T-helper 17 cell (primary cell): Measurements from ENCODE around the gene AATF. TPM values are rescaled to one million over a fixed set of nuclear protein-coding genes. Genes with fewer than 3 reads are reported as not detected.
"Not testable (repeated sequence)": the region's sequence is repeated elsewhere in the genome, so short reads cannot be mapped to it uniquely, and the experiment has no call there.

Experiments
- ATAC-seq: fragments of 150-1000 bp; cut with Tn5 transposase; 2 replicates; pipeline ENCODE4 v1.10.0; 2021; ENCODE audit warnings: mild to moderate bottlenecking, moderate library complexity
- DNase-seq, 3 donors: peaks; one replicate each; pipeline versions ENCODE4 v3.0.0 to v3.0.0-alpha.2; 2020 to 2021
- H3K9me3 ChIP-seq: one replicate; pipeline ENCODE4 v1.7.0; 2013; ENCODE audit warnings: low read length, mild to moderate bottlenecking; ENCODE audit not compliant: control insufficient read depth, poor library complexity, severe bottlenecking
- H3K27ac Mint-ChIP-seq: one replicate; pipeline ENCODE4 v1.8.0; 2022; ENCODE audit warnings: mild to moderate bottlenecking, moderate library complexity, mixed read lengths
- H3K27me3 Mint-ChIP-seq: one replicate; pipeline ENCODE4 v1.8.0; 2022; ENCODE audit warnings: mixed read lengths
- H3K36me3 Mint-ChIP-seq: one replicate; pipeline ENCODE4 v1.8.0; 2022; ENCODE audit warnings: low read depth, mixed read lengths
- H3K4me1 Mint-ChIP-seq: one replicate; pipeline ENCODE4 v1.8.0; 2022; ENCODE audit warnings: mild to moderate bottlenecking, mixed read lengths
- H3K4me3 Mint-ChIP-seq: one replicate; pipeline ENCODE4 v1.8.0; 2022; ENCODE audit warnings: mild to moderate bottlenecking, moderate library complexity, mixed read lengths
- total RNA-seq, 4 donors: library from RNA in 2 of 4; stranded (reverse) in 2 of 4; gene quantifications; one replicate each; pipeline ENCODE4 v1.2.3 and lab custom pipeline; 2022 to 2026

The AATF gene
- total RNA-seq, 2 donors from 2014 or later = 47.8 to 56.3 TPM

DNA sequence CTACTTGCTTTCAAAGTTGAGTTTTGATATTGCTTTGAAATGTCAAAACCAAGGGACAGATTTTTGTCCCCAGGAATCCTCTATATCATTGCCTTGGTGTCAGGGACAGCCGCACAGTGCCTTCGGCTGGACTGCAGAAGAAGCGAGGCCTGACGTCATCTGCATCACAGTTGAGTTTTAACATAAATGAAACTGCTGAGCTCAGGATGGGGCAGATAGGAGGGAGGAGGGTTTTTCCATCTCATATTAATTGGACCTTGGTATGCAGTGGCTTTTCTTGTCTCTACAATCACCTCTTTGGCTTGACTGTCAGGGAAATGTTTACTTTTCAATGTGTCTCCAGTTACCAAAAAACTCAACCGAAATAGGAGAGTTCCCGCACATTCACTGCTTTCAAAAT lies 111.3 kb downstream of the AATF start:
- no peaks in the 10 kb centered on the region for H3K9me3 ChIP-seq
- ATAC-seq (no peak), DNase-seq (no peak)
- H3K27ac Mint-ChIP-seq = no peak overlapping the region
- H3K36me3 Mint-ChIP-seq = peaks cover 2% of the 10 kb centered on the region
- no peaks in the 10 kb centered on the region for H3K27me3 Mint-ChIP-seq
- peaks cover 2% of the 10 kb centered on the region for H3K4me1 Mint-ChIP-seq
- H3K4me3 Mint-ChIP-seq = no peak overlapping the region

DNA sequence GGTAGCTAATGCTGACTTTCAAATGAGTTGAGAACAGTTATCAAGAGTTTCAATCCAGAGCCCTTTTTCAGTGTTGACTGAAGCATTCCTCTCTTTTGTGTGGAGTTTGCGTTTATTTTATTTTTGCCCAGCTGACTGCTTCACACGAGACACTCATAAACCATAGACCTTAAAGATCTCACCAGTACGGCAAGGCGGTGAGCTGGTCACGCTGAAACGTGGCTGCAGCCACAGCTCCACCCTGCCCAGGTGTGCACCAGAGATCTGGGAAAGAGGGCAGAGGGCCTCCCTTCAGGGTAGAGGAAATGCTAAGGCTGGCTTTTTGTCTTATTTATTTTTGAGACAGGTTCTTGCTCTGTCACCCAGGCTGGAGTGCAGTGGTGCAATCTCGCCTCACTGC lies 112.2 kb downstream of the AATF start:
- Mint-ChIP-seq H3K27ac (no peak overlapping the region), H3K36me3 (peaks cover 2% of the 10 kb centered on the region), H3K4me1 (peaks cover 2% of the 10 kb centered on the region), H3K27me3 (no peaks in the 10 kb centered on the region), H3K4me3 (no peak overlapping the region)
- no peaks in the 10 kb centered on the region for H3K9me3 ChIP-seq
- ATAC-seq = no peak
- no peak for DNase-seq

DNA sequence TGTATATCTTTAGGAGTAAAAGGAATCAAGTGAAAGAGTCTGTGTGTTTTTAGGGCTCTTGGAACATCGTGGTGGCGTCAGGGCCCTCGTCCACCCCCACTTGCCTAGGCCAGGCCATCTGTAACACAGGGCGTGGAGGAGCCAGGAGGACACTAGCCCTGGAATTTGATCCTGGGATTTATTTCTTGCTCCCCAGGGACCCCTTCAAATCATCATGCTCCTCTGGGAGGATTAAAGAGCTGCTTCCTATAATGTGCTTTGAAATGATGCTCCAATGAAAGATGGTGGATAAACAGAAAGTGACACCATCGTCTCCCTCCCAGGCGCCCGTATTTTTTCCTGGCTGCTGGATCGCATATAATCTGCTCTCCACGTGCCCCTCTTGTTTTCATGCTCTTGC lies 113.3 kb downstream of the AATF start:
- no peaks in the 10 kb centered on the region for H3K9me3 ChIP-seq
- Mint-ChIP-seq H3K4me3 (no peak overlapping the region), H3K4me1 (peaks cover 2% of the 10 kb centered on the region), H3K36me3 (peaks cover 2% of the 10 kb centered on the region), H3K27ac (no peak overlapping the region), H3K27me3 (peaks cover 1% of the 10 kb centered on the region)
- ATAC-seq (no peak), DNase-seq (no peak)

DNA sequence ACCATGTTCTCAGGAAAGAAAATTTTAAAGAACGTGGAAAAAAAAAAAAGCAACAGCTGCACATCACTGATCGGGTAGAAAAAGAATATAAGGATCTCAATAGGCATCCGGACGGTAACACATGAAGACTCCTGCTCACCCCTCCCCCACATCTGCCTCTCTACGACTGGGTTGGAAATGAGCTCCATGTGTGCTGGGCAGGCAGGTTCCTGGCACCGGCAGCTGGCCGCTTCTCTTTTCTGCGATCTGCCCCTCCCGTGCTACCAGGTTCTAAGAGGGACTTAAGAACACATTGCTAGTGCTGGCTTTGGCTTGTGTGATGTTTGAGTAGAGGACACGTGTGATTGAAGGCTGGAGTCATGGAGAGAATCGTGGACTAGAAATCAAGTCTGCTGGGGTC lies 115.5 kb downstream of the AATF start:
- no peak for DNase-seq
- no peaks in the 10 kb centered on the region for H3K9me3 ChIP-seq
- H3K36me3 Mint-ChIP-seq = no peaks in the 10 kb centered on the region
- no peak overlapping the region for H3K27ac Mint-ChIP-seq
- H3K27me3 Mint-ChIP-seq = peaks cover 15% of the 10 kb centered on the region
- H3K4me1 Mint-ChIP-seq = peaks cover 4% of the 10 kb centered on the region
- no peak for ATAC-seq
- no peak overlapping the region for H3K4me3 Mint-ChIP-seq

DNA sequence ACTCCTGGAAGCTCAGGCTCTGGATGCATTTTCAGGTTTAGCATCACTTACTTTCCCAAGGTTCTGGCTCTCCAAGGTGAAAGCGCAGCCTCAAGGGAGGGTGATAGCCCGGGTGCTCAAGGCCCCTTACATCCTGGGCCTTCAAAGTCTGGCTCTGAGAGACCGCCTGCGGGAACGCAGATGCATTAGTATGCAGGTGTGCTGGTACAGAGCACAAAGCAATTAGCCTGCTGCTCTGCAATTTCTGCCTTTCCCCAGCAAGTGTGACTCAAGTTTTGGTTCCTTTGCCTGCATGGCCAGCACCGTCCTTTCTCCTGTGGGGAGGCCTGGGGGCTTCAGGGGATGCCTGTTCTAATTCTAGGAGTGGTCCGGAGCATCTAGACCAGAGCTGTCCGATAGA lies 116.2 kb downstream of the AATF start:
- ATAC-seq (no peak), DNase-seq (no peak)
- H3K27me3 Mint-ChIP-seq = peaks cover 15% of the 10 kb centered on the region
- H3K4me3 Mint-ChIP-seq = no peak overlapping the region
- H3K9me3 ChIP-seq = no peaks in the 10 kb centered on the region
- peaks cover 4% of the 10 kb centered on the region for H3K4me1 Mint-ChIP-seq
- H3K27ac Mint-ChIP-seq = no peak overlapping the region
- no peaks in the 10 kb centered on the region for H3K36me3 Mint-ChIP-seq

DNA sequence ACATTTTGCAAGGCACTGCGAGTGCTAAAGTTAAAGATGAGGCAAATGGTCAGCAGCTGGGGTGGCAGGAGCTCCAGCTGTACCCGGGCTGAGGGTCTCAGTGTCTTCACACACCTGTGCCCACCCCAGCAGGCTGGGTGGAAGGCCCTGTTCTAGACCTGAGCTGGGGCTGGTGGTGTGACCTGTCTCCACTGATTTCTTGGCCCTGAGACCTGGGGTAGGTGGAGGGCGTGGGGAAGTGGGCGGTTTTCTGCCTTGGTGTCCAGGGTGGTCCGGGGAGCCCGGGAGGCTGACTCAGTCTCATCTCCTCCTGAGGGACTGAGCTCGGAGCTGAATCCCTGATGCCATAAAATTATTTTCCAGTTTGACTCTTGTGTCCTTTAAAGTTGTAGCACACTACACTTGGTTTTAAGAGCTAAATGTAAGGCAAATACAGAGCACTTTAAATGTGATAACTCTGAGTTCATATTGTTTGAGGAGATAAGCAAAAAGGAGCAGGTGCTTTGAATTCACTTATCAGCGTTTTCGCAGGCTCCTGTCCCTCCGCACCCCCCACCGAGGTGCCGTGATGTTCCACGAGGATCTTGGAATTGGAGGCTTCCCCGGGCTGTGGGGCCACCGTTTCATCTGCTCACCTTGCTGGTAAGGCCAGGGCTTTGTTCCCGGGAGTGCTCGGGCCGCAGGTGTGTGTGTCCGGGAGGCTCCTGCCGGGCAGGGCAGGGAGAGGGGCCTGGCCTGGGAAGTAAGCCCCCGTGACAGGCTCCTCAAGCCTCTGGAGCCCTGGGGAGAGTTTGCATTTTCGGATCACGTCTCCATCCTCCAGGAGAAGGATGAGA lies 117.0 kb downstream of the AATF start:
- Mint-ChIP-seq H3K4me1 (peaks cover 4% of the 10 kb centered on the region), H3K27me3 (peaks cover 15% of the 10 kb centered on the region)
- no peak for DNase-seq

DNA sequence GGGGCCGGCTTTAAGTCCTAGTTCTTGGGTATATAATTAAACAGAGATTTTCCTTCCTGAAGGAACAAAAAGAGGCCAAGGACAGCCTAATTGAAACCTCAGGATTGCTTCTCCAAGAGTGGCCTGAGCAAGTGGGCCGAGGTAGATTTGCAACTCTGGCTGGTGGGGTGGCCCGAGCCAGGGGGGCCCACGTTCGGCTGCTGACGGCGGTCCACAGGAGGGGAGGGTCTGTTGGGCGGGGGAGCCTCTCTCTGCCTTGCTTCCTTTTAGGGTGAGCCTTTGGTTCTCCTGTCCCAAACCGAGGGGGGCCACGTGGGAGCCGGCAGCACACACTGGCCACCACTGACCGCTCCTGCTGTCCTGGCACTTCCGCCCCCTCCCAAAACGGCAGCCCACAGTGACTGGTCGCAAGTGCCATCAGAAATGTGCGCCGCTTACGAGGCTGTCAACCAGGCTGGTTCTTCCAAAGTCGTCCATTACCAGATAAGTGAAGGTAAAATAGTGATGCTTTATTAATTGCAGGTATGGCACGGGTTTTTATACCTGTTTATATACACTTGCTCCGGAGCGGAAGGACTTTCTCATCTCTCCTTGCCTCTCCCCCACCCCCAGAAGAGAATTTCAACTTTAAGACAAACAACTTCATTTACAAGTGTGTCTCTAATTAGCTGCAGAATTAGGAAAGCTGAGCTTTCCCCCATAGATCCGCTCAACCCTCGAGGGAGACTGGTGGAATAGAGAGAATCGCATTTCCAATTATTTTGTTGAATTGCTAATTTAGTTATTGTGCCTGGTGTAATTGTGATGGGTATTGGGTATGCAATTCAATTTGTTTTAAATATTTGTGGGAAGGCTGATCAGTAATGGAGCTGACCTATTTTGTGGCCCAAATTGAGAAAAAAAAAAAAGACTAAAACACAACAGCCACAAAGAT lies 117.8 kb downstream of the AATF start:
- ATAC-seq = no peak
- H3K27ac Mint-ChIP-seq = no peak overlapping the region
- peaks cover 4% of the 10 kb centered on the region for H3K4me1 Mint-ChIP-seq
- no peak overlapping the region for H3K4me3 Mint-ChIP-seq
- H3K36me3 Mint-ChIP-seq = no peaks in the 10 kb centered on the region
- no peaks in the 10 kb centered on the region for H3K9me3 ChIP-seq
- H3K27me3 Mint-ChIP-seq = peaks cover 15% of the 10 kb centered on the region
- no peak for DNase-seq

More for the DNA sequence above, 117.0 kb downstream of the AATF start:
- no peak for ATAC-seq
- Mint-ChIP-seq H3K4me3 (no peak overlapping the region), H3K27ac (no peak overlapping the region), H3K36me3 (no peaks in the 10 kb centered on the region)
- H3K9me3 ChIP-seq = no peaks in the 10 kb centered on the region

DNA sequence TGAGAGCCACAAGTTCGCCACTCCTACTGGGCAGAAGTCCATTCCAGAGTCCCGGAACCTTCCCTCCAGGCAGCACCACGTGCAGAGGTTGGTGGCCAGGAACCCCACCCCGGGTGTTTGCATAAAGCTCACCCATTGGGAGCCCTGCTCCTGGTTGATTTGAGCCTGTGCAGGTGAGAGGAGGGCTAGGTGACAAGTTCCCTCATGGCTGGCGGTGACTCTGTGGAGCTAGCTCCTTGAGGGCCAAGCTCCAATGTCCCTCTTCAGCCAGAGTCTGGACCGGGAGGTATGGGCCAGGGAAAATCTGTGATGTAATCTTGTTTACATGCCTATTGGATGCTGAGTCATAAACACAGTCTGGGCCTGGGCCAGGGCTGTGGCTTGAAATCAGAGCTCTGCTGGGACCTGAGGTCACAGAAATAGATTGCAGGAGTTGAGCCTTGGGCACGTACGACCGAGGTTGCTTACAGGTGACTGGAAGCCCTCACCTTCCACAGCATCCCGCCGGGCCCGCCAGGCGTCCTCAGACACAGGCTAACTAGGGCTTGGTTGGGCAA lies 118.9 kb downstream of the AATF start:
- H3K9me3 ChIP-seq = no peaks in the 10 kb centered on the region
- DNase-seq (no peak), ATAC-seq (no peak)
- Mint-ChIP-seq H3K27me3 (peaks cover 15% of the 10 kb centered on the region), H3K4me1 (peaks cover 4% of the 10 kb centered on the region), H3K4me3 (no peak overlapping the region), H3K36me3 (no peaks in the 10 kb centered on the region), H3K27ac (no peak overlapping the region)

DNA sequence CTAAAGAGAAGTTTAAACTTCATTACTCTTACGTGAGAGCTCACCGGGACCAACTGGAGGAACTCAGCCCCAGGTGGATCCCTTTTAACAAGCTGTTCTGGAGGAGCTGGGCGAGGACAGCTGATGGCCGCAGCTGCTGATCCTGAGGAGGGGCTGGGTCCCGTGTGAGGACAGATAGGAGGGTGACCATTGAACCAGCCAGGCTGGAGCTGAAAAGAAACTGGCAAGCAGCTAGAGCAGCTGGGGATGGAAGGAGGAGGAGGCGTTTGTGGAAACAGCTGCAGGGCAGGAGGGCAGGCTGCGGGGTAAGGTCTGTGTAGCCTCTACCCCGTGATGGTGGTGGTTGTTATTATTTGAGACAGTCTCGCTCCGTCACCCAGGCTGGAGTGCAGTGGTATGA lies 119.5 kb downstream of the AATF start:
- no peak overlapping the region for H3K4me3 Mint-ChIP-seq
- no peak for DNase-seq
- H3K4me1 Mint-ChIP-seq = peaks cover 4% of the 10 kb centered on the region
- no peak overlapping the region for H3K27ac Mint-ChIP-seq
- H3K9me3 ChIP-seq = no peaks in the 10 kb centered on the region
- no peaks in the 10 kb centered on the region for H3K36me3 Mint-ChIP-seq
- ATAC-seq = no peak
- H3K27me3 Mint-ChIP-seq = peaks cover 15% of the 10 kb centered on the region

DNA sequence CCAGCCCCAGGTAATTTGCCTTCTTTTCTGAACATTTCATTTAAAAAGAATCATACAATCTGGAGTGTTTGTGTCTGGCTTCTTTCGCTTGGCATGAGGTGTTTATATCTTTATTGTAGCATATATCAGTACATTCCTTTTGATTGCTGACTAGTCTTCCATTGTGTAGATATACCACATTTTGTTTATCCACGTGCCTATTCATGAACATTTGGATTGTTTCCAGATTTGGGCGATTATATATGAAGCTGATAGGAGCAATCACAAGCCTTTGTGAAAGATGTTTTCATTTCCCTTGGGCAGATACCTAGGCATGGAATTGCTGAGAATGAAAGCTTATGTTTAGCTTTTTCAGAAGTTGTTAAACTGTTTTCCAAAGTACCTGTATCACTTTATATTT lies 120.3 kb downstream of the AATF start:
- ATAC-seq = no peak
- H3K4me1 Mint-ChIP-seq = peaks cover 4% of the 10 kb centered on the region
- H3K27ac Mint-ChIP-seq = no peak overlapping the region
- peaks cover 15% of the 10 kb centered on the region for H3K27me3 Mint-ChIP-seq
- H3K9me3 ChIP-seq = no peaks in the 10 kb centered on the region
- DNase-seq = no peak
- H3K36me3 Mint-ChIP-seq = no peaks in the 10 kb centered on the region
- no peak overlapping the region for H3K4me3 Mint-ChIP-seq

DNA sequence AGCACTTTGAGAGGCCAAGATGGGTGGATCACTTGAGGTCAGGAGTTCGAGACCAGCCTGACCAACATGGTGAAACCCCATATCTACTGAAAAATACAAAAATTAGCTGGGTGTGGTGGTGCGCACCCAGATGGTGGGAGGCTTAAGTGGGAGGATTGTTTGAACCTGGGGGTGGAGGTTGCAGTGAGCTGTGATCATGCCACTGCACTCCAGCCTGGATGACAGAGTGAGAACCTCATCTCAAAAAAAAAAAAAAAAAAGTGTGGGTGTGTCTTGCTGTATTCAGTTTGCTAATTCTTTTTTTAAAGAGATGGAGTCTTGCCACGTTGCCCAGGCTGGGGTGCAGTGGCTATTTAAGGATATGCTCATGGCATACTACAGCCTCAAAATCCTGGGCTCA lies 124.7 kb downstream of the AATF start:
- ATAC-seq, H3K27ac Mint-ChIP-seq, H3K4me3 Mint-ChIP-seq, DNase-seq, H3K36me3 Mint-ChIP-seq, H3K9me3 ChIP-seq, H3K27me3 Mint-ChIP-seq, H3K4me1 Mint-ChIP-seq: not testable (repeated sequence)

DNA sequence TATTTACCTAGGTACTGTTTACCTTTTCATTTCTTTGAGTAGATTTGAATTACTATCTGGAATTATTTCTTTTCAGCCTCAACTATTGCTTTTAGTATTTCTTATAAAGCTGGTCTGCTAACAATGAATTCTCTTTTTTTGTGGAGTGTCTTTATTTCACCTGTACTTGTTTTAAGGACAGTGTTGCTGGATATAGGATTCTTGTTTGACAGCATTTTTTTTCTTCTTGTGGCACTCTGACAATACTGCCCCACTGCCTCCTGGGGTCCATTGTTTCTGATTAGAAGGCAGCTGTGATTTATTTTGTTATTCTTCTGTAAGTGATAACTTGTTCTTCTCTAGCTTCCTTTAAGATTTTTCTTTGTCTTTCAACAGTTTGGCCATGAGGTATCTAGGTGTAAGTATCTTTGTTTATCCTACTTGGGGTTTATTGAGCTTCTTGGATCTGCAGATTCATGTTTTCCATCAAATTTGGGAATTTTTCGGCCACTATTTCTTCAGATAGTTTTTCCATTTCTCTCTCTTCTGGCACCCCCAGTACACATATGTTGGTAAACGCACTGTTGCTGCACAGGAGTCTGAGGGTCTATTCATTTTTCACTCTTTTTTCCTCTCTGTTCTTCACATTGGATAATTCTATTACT lies 130.4 kb downstream of the AATF start:
- no peaks in the 10 kb centered on the region for H3K9me3 ChIP-seq
- Mint-ChIP-seq H3K27ac (no peak overlapping the region), H3K27me3 (no peaks in the 10 kb centered on the region), H3K4me1 (peaks cover 2% of the 10 kb centered on the region), H3K4me3 (no peak overlapping the region), H3K36me3 (peaks cover 2% of the 10 kb centered on the region)
- no peak for DNase-seq
- no peak for ATAC-seq

DNA sequence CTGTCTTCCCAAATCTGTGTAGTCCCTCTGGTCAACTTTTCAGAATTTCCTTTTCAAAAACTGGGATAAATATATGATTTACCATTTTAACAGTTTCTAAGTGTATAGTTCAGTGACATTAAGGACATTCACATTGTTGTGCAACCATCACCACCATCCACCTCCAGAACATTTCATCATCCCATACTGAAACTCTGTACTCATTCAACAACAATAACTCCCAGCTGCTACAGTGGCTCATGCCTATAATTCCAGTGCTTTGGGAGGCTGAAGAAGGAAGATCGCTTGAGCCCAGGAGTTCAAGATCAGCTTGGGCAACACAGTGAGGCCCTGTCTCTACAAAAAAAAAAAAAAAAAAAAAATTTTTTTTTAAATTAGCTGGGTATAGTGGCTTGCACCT lies 131.0 kb downstream of the AATF start:
- Mint-ChIP-seq H3K4me1 (peaks cover 2% of the 10 kb centered on the region), H3K36me3 (peaks cover 2% of the 10 kb centered on the region), H3K27ac (no peak overlapping the region), H3K4me3 (no peak overlapping the region), H3K27me3 (no peaks in the 10 kb centered on the region)
- ATAC-seq (no peak), DNase-seq (no peak)
- H3K9me3 ChIP-seq = no peaks in the 10 kb centered on the region
